Measurements from ENCODE around the gene RNF111. TPM values are rescaled to one million over a fixed set of nuclear protein-coding genes. Genes with fewer than 3 reads are reported as not detected.

Gene RNF111
- total RNA-seq, 1 experiment from 2014 or later, result 22.4 TPM

GRCh38 chr15:59111251-59111650 lies 123.8 kb downstream of the RNF111 start:
- no peak for DNase-seq (ENCODE audit: low spot score)
- Mint-ChIP-seq H3K27me3 (ENCODE audit: low read depth) (no peaks in the 10 kb centered on the region), H3K27ac (0 out of 2 replicates have a peak overlapping the region, but pooled peaks have one; percentile 30), H3K4me1 (no peaks in the 10 kb centered on the region), H3K4me3 (no peak overlapping the region), H3K36me3 (peaks cover 78% of the 10 kb centered on the region), H3K9me3 (no peaks in the 10 kb centered on the region)
- ChIA-PET CTCF (interaction anchor here (0.9 kb wide), 1 partner anchor 10 kb away, joined by 4 read pairs; no protein-coding TSS in a partner anchor), POLR2A (interaction anchor here (0.7 kb wide), 1 partner anchor 692 kb away, joined by 3 read pairs; no protein-coding TSS in a partner anchor)
- TF ChIP-seq ZNF512 (CRISPR knock-in tag; IDR thresholded peaks at IDR 0.05; ENCODE audit: borderline replicate concordance) (no peak), CTCF (IDR thresholded peaks at IDR 0.05) (no peak)
- ATAC-seq, result no peak

- POLR2A ChIA-PET, result no interaction called here
- TF ChIP-seq ATF1 (CRISPR knock-in tag; IDR thresholded peaks at IDR 0.05) (no peak), GTF2I (CRISPR knock-in tag; conservative IDR thresholded peaks at IDR 0.05) (no peak), ZMAT4 (CRISPR knock-in tag; IDR thresholded peaks at IDR 0.05) (no peak), SP1 (CRISPR knock-in tag; conservative IDR thresholded peaks at IDR 0.05) (no peak), MAX (CRISPR knock-in tag; IDR thresholded peaks at IDR 0.05) (no peak), PREB (CRISPR knock-in tag; IDR thresholded peaks at IDR 0.05; ENCODE audit: borderline replicate concordance) (no peak), AR (CRISPR knock-in tag; IDR thresholded peaks at IDR 0.05) (no peak), CTCF (IDR thresholded peaks at IDR 0.05) (no peak), SMAD4 (CRISPR knock-in tag; IDR thresholded peaks at IDR 0.05) (no peak), TCF7 (CRISPR knock-in tag; IDR thresholded peaks at IDR 0.05; ENCODE audit: low read depth) (no peak), ZSCAN18 (CRISPR knock-in tag; IDR thresholded peaks at IDR 0.05) (no peak), ATF6 (CRISPR knock-in tag; IDR thresholded peaks at IDR 0.05) (no peak), TEAD4 (CRISPR knock-in tag; IDR thresholded peaks at IDR 0.05) (no peak), ERG (CRISPR knock-in tag; IDR thresholded peaks at IDR 0.05) (no peak), NFE2L1 (CRISPR knock-in tag; IDR thresholded peaks at IDR 0.05) (no peak), MLX (CRISPR knock-in tag; IDR thresholded peaks at IDR 0.05) (no peak), ETV6 (CRISPR knock-in tag; IDR thresholded peaks at IDR 0.05) (no peak)
- no peaks in the 10 kb centered on the region for H3K4me1 Mint-ChIP-seq
Measured at GRCh38 chr15:59115047-59115446, 127.6 kb downstream of the RNF111 start.

More at GRCh38 chr15:59115047-59115446, 127.6 kb downstream of the RNF111 start:
- Mint-ChIP-seq H3K36me3 (peaks cover 79% of the 10 kb centered on the region), H3K27me3 (ENCODE audit: low read depth) (no peaks in the 10 kb centered on the region), H3K27ac (no peak overlapping the region), H3K4me3 (no peak overlapping the region), H3K9me3 (no peaks in the 10 kb centered on the region)
- CTCF ChIA-PET, result no interaction called here
- ATAC-seq (no peak), DNase-seq (ENCODE audit: low spot score) (no peak)

Measured in WTC11 (cell line).